H9 (cell line): ENCODE measurements around the gene DNAH5. TPM values are rescaled to one million over a fixed set of nuclear protein-coding genes. Genes with fewer than 3 reads are reported as not detected.
"Not testable (repeated sequence)": the region's sequence is repeated elsewhere in the genome, so short reads cannot be mapped to it uniquely, and the experiment has no call there.

Experiments used
- DNase-seq: peaks from one replicate; pipeline ENCODE4 v3.0.0-alpha.2; 2017
- H2AFZ ChIP-seq: one replicate; pipeline ENCODE4 v1.6.1; 2013; ENCODE audit warnings: mild to moderate bottlenecking, low read length, control low read depth, moderate library complexity
- H2AK5ac ChIP-seq: 2 replicates; pipeline ENCODE4 v1.6.1; 2013; ENCODE audit warnings: low read length, control low read depth, mixed read lengths; ENCODE audit not compliant: insufficient read length
- H2BK120ac ChIP-seq: one replicate; pipeline ENCODE4 v1.6.1; 2013; ENCODE audit warnings: low read depth, mild to moderate bottlenecking, low read length, control low read depth, inconsistent platforms; ENCODE audit not compliant: poor library complexity, severe bottlenecking
- H2BK12ac ChIP-seq: 2 replicates; pipeline ENCODE4 v1.6.1; 2013; ENCODE audit warnings: low read length, control low read depth, mixed read lengths, low read depth; ENCODE audit not compliant: insufficient read length
- H2BK15ac ChIP-seq: 2 replicates; pipeline ENCODE4 v1.6.1; 2013; ENCODE audit warnings: low read depth, low read length, control low read depth
- H2BK20ac ChIP-seq: one replicate; pipeline ENCODE4 v1.6.1; 2013; ENCODE audit warnings: low read depth, mild to moderate bottlenecking, low read length, control low read depth, inconsistent platforms; ENCODE audit not compliant: poor library complexity, severe bottlenecking
- H2BK5ac ChIP-seq: 2 replicates; pipeline ENCODE4 v1.6.1; 2013; ENCODE audit warnings: low read length, control low read depth, mixed read lengths; ENCODE audit not compliant: insufficient read length
- H3K14ac ChIP-seq: 2 replicates; pipeline ENCODE4 v1.6.1; 2013; ENCODE audit warnings: low read length, control low read depth; ENCODE audit not compliant: insufficient read depth
- H3K18ac ChIP-seq: 2 replicates; pipeline ENCODE4 v1.6.1; 2013; ENCODE audit warnings: low read depth, mild to moderate bottlenecking, mixed read lengths, low read length, control low read depth; ENCODE audit not compliant: insufficient read length
- H3K23ac ChIP-seq: 2 replicates; pipeline ENCODE4 v1.6.1; 2013; ENCODE audit warnings: low read length, control low read depth, mixed read lengths, low read depth; ENCODE audit not compliant: insufficient read length
- H3K23me2 ChIP-seq: 2 replicates; pipeline ENCODE4 v1.6.1; 2013; ENCODE audit warnings: low read depth, mild to moderate bottlenecking, mixed read lengths, low read length, control low read depth; ENCODE audit not compliant: insufficient read length, poor library complexity, severe bottlenecking
- H3K27ac ChIP-seq: 2 replicates; pipeline ENCODE4 v1.5.1; 2013; ENCODE audit warnings: low read length, control low read depth, mixed read lengths, low read depth; ENCODE audit not compliant: insufficient read length
- H3K27me3 ChIP-seq: 2 replicates; pipeline ENCODE4 v1.6.1; 2013; ENCODE audit warnings: low read length, control low read depth, inconsistent platforms; ENCODE audit not compliant: insufficient read depth
- H3K4ac ChIP-seq: 2 replicates; pipeline ENCODE4 v1.6.1; 2013; ENCODE audit warnings: low read depth, mild to moderate bottlenecking, control low read depth, inconsistent platforms, low read length, moderate library complexity
- H3K4me1 ChIP-seq: 2 replicates; pipeline ENCODE4 v1.6.1; 2013; ENCODE audit warnings: low read length, control low read depth, inconsistent platforms; ENCODE audit not compliant: insufficient read depth
- H3K4me2 ChIP-seq: 2 replicates; pipeline ENCODE4 v1.6.1; 2013; ENCODE audit warnings: low read length, control low read depth, mixed read lengths; ENCODE audit not compliant: insufficient read length, insufficient read depth
- H3K56ac ChIP-seq: 2 replicates; pipeline ENCODE4 v1.6.1; 2013; ENCODE audit warnings: low read depth, mild to moderate bottlenecking, mixed read lengths, low read length, control low read depth; ENCODE audit not compliant: insufficient read length
- H3K79me1 ChIP-seq: 2 replicates; pipeline ENCODE4 v1.6.1; 2013; ENCODE audit warnings: low read depth, mild to moderate bottlenecking, moderate library complexity, low read length, control low read depth, inconsistent platforms; ENCODE audit not compliant: insufficient read depth, poor library complexity, severe bottlenecking
- H3K79me2 ChIP-seq: 2 replicates; pipeline ENCODE4 v1.6.1; 2013; ENCODE audit warnings: low read length, control low read depth, inconsistent platforms; ENCODE audit not compliant: insufficient read depth
- H3K9ac ChIP-seq: 2 replicates; pipeline ENCODE4 v1.6.1; 2013; ENCODE audit warnings: low read length, control low read depth, mixed read lengths; ENCODE audit not compliant: insufficient read length; ENCODE audit errors: extremely low read depth
- H3K9me3 ChIP-seq: one replicate; pipeline ENCODE4 v1.6.1; 2013; ENCODE audit warnings: low read depth, low read length, inconsistent platforms; ENCODE audit not compliant: control insufficient read depth
- H3T11ph ChIP-seq: one replicate; pipeline ENCODE4 v1.6.1; 2013; ENCODE audit warnings: mild to moderate bottlenecking, low read length, control low read depth, inconsistent platforms
- H4K20me1 ChIP-seq: one replicate; pipeline ENCODE4 v1.6.1; 2013; ENCODE audit not compliant: control insufficient read depth, insufficient read length, insufficient read depth
- H4K5ac ChIP-seq: 2 replicates; pipeline ENCODE4 v1.6.1; 2013; ENCODE audit warnings: low read depth, mild to moderate bottlenecking, mixed read lengths, low read length, control low read depth; ENCODE audit not compliant: insufficient read length
- H4K8ac ChIP-seq: replicated peaks from 2 replicates; pipeline ENCODE4 v1.6.1; 2013; ENCODE audit warnings: low read length, control low read depth, mixed read lengths, low read depth; ENCODE audit not compliant: insufficient read length
- H4K91ac ChIP-seq: 2 replicates; pipeline ENCODE4 v1.6.1; 2013; ENCODE audit warnings: low read depth, mild to moderate bottlenecking, moderate library complexity, mixed read lengths, low read length, control low read depth; ENCODE audit not compliant: insufficient read length
- H3K27ac Mint-ChIP-seq, 3 experiments: 2 replicates in 2 of 3; 3 replicates in 1 of 3; pipeline ENCODE4 v1.8.0; 2020 to 2021; ENCODE audit warnings: mixed read lengths in 3 of 3, mild to moderate bottlenecking in 1 of 3, moderate library complexity in 1 of 3
- H3K27me3 Mint-ChIP-seq: 2 replicates; pipeline ENCODE4 v1.8.0; 2021; ENCODE audit warnings: low read depth, mild to moderate bottlenecking, moderate library complexity, mixed read lengths
- H3K36me3 Mint-ChIP-seq, 3 experiments: 2 replicates in 2 of 3; 3 replicates in 1 of 3; pipeline ENCODE4 v1.8.0; 2020 to 2021; ENCODE audit warnings: low read depth in 3 of 3, mixed read lengths in 3 of 3; ENCODE audit not compliant: insufficient read depth in 1 of 3
- H3K4me1 Mint-ChIP-seq, 2 experiments: 2 replicates each; pipeline ENCODE4 v1.8.0; 2020; ENCODE audit warnings: mixed read lengths in 2 of 2
- H3K4me3 Mint-ChIP-seq, 2 experiments: 2 replicates in 1 of 2; 3 replicates in 1 of 2; pipeline ENCODE4 v1.8.0; 2020 to 2021; ENCODE audit warnings: mild to moderate bottlenecking in 2 of 2, mixed read lengths in 2 of 2, moderate library complexity in 1 of 2
- H3K9me3 Mint-ChIP-seq, 2 experiments: 2 replicates in 1 of 2; 3 replicates in 1 of 2; pipeline ENCODE4 v1.8.0; 2020; ENCODE audit warnings: mild to moderate bottlenecking in 2 of 2, mixed read lengths in 2 of 2, moderate library complexity in 1 of 2
- WGBS: extraction: QIAGEN DNeasy Blood & Tissue Kit; methylation state at CpG from one replicate; pipeline ENCODE4 v1.1.7; 2013; ENCODE audit warnings: missing lambda C conversion rate, low lambda C conversion rate, mixed read lengths; ENCODE audit not compliant: insufficient read length; ENCODE audit errors: extremely low coverage; 5-methylcytosine and 5-hydroxymethylcytosine counted together
- total RNA-seq: library from RNA; stranded (reverse); gene quantifications from 2 replicates; pipeline ENCODE4 v1.2.1, GENCODE V29; 2021
- TF ChIP-seq, protein P1 (sequence below): fragments of 200-600 bp; sonication (generic); conservative IDR thresholded peaks from 3 replicates; pipeline ENCODE4 v1.8.0; 2021; ENCODE audit warnings: antibody characterized with exemption, mild to moderate bottlenecking

Gene DNAH5
- total RNA-seq, 1 experiment from 2014 or later = 0.50 TPM

GRCh38 chr5:13804336-13804735, 140.2 kb downstream of the DNAH5 start:
- Histone ChIP-seq H3K23me2 (no peaks in the 10 kb centered on the region), H3K27me3 (no peaks in the 10 kb centered on the region), H3K79me2 (no peaks in the 10 kb centered on the region), H3K9ac (no peak overlapping the region), H4K5ac (no peak overlapping the region), H3K4me2 (no peak overlapping the region), H3K27ac (no peak overlapping the region), H3K4me1 (no peaks in the 10 kb centered on the region), H2BK5ac (no peak overlapping the region), H3T11ph (no peak overlapping the region), H3K79me1 (no peaks in the 10 kb centered on the region), H2BK12ac (no peak overlapping the region), H2AK5ac (no peak overlapping the region), H4K8ac (no peak overlapping the region), H3K9me3 (no peaks in the 10 kb centered on the region), H2BK15ac (no peak overlapping the region), H3K14ac (no peak overlapping the region), H3K56ac (no peak overlapping the region), H2BK20ac (no peak overlapping the region), H2AFZ (no peak overlapping the region), H4K91ac (no peak overlapping the region), H3K18ac (no peak overlapping the region), H2BK120ac (no peak overlapping the region), H4K20me1 (no peaks in the 10 kb centered on the region), H3K23ac (no peak overlapping the region), H3K4ac (no peak overlapping the region)
- Mint-ChIP-seq H3K4me1 (no peaks in the 10 kb centered on the region), H3K4me3 (no peak overlapping the region), H3K27me3 (no peaks in the 10 kb centered on the region), H3K36me3 (no peaks in the 10 kb centered on the region), H3K9me3 (peaks cover 0 to 2% of the 10 kb centered on the region in 2 experiments; a peak in 2 of 5 replicates), H3K27ac (no peak overlapping the region)
- TF ChIP-seq, protein P1, sequence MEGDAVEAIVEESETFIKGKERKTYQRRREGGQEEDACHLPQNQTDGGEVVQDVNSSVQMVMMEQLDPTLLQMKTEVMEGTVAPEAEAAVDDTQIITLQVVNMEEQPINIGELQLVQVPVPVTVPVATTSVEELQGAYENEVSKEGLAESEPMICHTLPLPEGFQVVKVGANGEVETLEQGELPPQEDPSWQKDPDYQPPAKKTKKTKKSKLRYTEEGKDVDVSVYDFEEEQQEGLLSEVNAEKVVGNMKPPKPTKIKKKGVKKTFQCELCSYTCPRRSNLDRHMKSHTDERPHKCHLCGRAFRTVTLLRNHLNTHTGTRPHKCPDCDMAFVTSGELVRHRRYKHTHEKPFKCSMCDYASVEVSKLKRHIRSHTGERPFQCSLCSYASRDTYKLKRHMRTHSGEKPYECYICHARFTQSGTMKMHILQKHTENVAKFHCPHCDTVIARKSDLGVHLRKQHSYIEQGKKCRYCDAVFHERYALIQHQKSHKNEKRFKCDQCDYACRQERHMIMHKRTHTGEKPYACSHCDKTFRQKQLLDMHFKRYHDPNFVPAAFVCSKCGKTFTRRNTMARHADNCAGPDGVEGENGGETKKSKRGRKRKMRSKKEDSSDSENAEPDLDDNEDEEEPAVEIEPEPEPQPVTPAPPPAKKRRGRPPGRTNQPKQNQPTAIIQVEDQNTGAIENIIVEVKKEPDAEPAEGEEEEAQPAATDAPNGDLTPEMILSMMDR = no peak
- WGBS = no CpG with 5 or more reads among the region's 5 CpGs
- DNase-seq = no peak

DNA sequence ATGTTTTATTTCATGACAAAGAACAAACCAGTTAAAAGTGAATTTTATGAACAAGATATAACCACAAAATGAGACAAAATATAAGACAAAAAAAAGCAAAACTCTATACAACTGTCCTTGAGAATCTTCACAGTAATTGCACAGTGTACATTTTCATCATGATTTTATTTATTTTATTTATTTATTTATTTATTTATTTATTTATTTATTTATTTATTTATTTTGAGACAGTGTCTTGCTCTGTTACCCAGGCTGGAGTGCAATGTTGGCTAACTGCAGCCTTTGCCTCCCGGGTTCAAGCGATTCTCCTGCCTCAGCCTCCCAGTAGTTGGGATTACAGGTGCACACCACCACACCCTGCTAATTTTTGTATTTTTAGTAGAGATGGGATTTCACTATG, 145.9 kb downstream of the DNAH5 start:
- H2BK120ac ChIP-seq, H3K27me3 ChIP-seq, H3K23me2 ChIP-seq, H2BK15ac ChIP-seq, H3K4me1 ChIP-seq, H3K4me3 Mint-ChIP-seq, H4K91ac ChIP-seq, H3K79me2 ChIP-seq, H2AFZ ChIP-seq, H4K20me1 ChIP-seq, H3T11ph ChIP-seq, H3K14ac ChIP-seq, H2BK20ac ChIP-seq, H3K9me3 ChIP-seq, H3K4me2 ChIP-seq, H3K27ac ChIP-seq, H3K23ac ChIP-seq, H3K4me1 Mint-ChIP-seq, H3K4ac ChIP-seq, H3K9me3 Mint-ChIP-seq, H3K56ac ChIP-seq, H3K36me3 Mint-ChIP-seq, H3K9ac ChIP-seq, H2AK5ac ChIP-seq, H3K18ac ChIP-seq, H4K5ac ChIP-seq, H3K27ac Mint-ChIP-seq, H3K79me1 ChIP-seq, H2BK12ac ChIP-seq, DNase-seq, H2BK5ac ChIP-seq, H4K8ac ChIP-seq, H3K27me3 Mint-ChIP-seq: not testable (repeated sequence)
- no CpG with 5 or more reads among the region's 2 CpGs for WGBS
